DND-41 (cell line): ENCODE measurements around the gene ANKRD45.

Experiments used
- ATAC-seq: fragments of 200-7000 bp; cut with Tn5 transposase; 3 replicates; pipeline ENCODE4 v1.9.1; 2021; ENCODE audit warnings: low read depth; ENCODE audit not compliant: insufficient read depth
- DNase-seq: peaks from one replicate; pipeline ENCODE4 v3.0.0-alpha.2; 2020
- H2AFZ ChIP-seq: 2 replicates; pipeline ENCODE4 v1.6.0; 2012; ENCODE audit warnings: low read depth, low read length
- H3K27ac ChIP-seq: 2 replicates; pipeline ENCODE4 v1.5.1; 2012; ENCODE audit warnings: low read length, inconsistent platforms
- H3K27me3 ChIP-seq: fragments of 200-600 bp; sonication (generic); 2 replicates; pipeline ENCODE4 v1.6.0; 2012; ENCODE audit warnings: low read length, mild to moderate bottlenecking, inconsistent platforms; ENCODE audit not compliant: insufficient read depth, poor library complexity
- H3K36me3 ChIP-seq: 2 replicates; pipeline ENCODE4 v1.5.1; 2012; ENCODE audit warnings: low read length, inconsistent platforms; ENCODE audit not compliant: insufficient read depth
- H3K4me1 ChIP-seq: 2 replicates; pipeline ENCODE4 v1.5.1; 2012; ENCODE audit warnings: mild to moderate bottlenecking, low read length; ENCODE audit not compliant: insufficient read depth
- H3K4me2 ChIP-seq: 2 replicates; pipeline ENCODE4 v1.6.0; 2012; ENCODE audit warnings: mild to moderate bottlenecking, moderate library complexity, low read length, inconsistent platforms; ENCODE audit not compliant: insufficient read depth
- H3K4me3 ChIP-seq, 2 experiments: fragments of 200-600 bp in 1 of 2; shearing (Covaris generic) in 1 of 2; 2 replicates each; pipeline ENCODE4 v1.5.1; 2012 to 2016; ENCODE audit warnings: inconsistent platforms in 2 of 2, low read length in 2 of 2, mild to moderate bottlenecking in 2 of 2, low read depth in 1 of 2, moderate library complexity in 1 of 2
- H3K79me2 ChIP-seq: 2 replicates; pipeline ENCODE4 v1.6.0; 2012; ENCODE audit warnings: low read length, inconsistent platforms; ENCODE audit not compliant: insufficient read depth
- H3K9ac ChIP-seq: 2 replicates; pipeline ENCODE4 v1.6.0; 2012; ENCODE audit warnings: low read depth, mild to moderate bottlenecking, inconsistent platforms, low read length, moderate library complexity
- H3K9me3 ChIP-seq: 2 replicates; pipeline ENCODE4 v1.5.1; 2012; ENCODE audit warnings: low read length, moderate library complexity, mild to moderate bottlenecking, inconsistent platforms; ENCODE audit not compliant: insufficient read depth, severe bottlenecking
- H4K20me1 ChIP-seq: 2 replicates; pipeline ENCODE4 v1.6.0; 2012; ENCODE audit warnings: low read length; ENCODE audit not compliant: insufficient read depth
- EZH2 ChIP-seq: IDR thresholded peaks from 3 replicates; pipeline ENCODE4 v1.6.1; 2012; ENCODE audit warnings: borderline replicate concordance, low read depth, mild to moderate bottlenecking, moderate library complexity, low read length, inconsistent platforms; ENCODE audit not compliant: severe bottlenecking
- TF ChIP-seq, protein P1 (sequence below): IDR thresholded peaks from 2 replicates; pipeline ENCODE4 v1.5.1; 2012; ENCODE audit warnings: borderline replicate concordance, low read length, moderate library complexity, mild to moderate bottlenecking; ENCODE audit not compliant: poor library complexity, severe bottlenecking; ENCODE audit errors: extremely low read depth

Gene ANKRD45

DNA sequence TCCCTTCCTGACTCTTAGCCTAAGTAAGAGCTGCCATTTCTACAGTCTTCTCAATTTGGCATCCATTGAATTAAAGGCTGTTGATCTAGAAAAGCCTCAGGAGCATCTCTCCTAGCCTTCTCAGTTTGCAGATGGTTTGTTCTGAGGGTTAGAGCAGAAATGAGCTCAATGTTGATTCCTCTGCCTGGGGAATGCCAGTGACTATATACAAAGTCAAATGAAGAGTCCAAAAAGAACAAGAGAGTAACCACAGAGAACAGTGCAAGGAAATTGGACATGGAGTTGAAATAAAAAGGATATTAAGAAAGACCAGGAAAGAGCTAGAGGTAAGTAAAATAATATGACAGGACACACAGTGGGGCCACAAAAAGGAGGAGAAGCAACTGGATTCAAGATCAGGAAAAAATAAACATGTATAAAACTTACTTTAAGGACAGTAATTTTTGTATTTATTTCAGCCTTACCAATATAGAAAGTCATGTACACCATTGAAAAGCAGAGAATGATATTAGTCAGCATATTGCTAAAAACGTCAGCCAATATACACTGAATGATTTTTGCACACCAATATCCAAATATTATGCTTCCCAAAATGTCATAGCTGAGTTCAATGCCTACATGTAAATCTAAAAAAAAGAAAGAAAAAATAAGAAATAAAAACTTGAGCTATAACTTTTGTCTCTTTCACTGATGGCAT is 88.1 kb downstream of the ANKRD45 start:
- Histone ChIP-seq H3K4me1 (no peaks in the 10 kb centered on the region), H3K4me3 (no peak overlapping the region), H3K36me3 (no peaks in the 10 kb centered on the region), H3K4me2 (no peak overlapping the region), H4K20me1 (no peaks in the 10 kb centered on the region), H3K79me2 (no peaks in the 10 kb centered on the region), H3K27me3 (peaks cover 3% of the 10 kb centered on the region), H2AFZ (no peak overlapping the region), H3K9ac (no peak overlapping the region), H3K9me3 (no peaks in the 10 kb centered on the region), H3K27ac (no peak overlapping the region)
- DNase-seq (no peak), ATAC-seq (no peak)
- no peak for TF ChIP-seq EZH2
- TF ChIP-seq, protein P1, sequence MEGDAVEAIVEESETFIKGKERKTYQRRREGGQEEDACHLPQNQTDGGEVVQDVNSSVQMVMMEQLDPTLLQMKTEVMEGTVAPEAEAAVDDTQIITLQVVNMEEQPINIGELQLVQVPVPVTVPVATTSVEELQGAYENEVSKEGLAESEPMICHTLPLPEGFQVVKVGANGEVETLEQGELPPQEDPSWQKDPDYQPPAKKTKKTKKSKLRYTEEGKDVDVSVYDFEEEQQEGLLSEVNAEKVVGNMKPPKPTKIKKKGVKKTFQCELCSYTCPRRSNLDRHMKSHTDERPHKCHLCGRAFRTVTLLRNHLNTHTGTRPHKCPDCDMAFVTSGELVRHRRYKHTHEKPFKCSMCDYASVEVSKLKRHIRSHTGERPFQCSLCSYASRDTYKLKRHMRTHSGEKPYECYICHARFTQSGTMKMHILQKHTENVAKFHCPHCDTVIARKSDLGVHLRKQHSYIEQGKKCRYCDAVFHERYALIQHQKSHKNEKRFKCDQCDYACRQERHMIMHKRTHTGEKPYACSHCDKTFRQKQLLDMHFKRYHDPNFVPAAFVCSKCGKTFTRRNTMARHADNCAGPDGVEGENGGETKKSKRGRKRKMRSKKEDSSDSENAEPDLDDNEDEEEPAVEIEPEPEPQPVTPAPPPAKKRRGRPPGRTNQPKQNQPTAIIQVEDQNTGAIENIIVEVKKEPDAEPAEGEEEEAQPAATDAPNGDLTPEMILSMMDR = no peak

DNA sequence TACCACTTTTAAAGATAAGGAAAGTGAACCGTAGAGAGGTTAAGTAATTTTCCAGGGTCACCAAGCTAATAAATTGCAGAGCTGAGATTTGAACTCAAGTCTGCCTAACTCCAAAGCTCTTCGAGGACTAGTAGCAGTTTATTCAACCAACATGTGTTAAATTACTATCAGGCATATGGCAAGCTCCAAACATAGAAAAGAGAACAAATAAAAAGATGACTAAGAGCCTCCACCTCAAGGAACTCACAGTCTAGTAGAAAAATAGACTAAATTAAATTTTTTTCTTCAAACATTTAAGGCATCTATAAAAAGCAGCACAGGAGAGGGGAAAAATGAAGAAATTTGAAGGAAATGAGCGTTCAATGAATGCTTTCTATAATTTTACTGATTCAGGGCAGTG is 89.0 kb downstream of the ANKRD45 start:
- H3K27me3 ChIP-seq = peaks cover 3% of the 10 kb centered on the region
- H3K9me3 ChIP-seq = no peaks in the 10 kb centered on the region
- H3K27ac ChIP-seq = no peak overlapping the region
- no peaks in the 10 kb centered on the region for H3K36me3 ChIP-seq
- H3K79me2 ChIP-seq = no peaks in the 10 kb centered on the region
- H3K4me3 ChIP-seq = no peak overlapping the region
- H3K4me1 ChIP-seq = no peaks in the 10 kb centered on the region
- no peaks in the 10 kb centered on the region for H4K20me1 ChIP-seq
- ATAC-seq (no peak), DNase-seq (no peak)
- H2AFZ ChIP-seq = no peak overlapping the region
- H3K9ac ChIP-seq = no peak overlapping the region
- no peak for TF ChIP-seq EZH2
- TF ChIP-seq, protein P1 = no peak
- H3K4me2 ChIP-seq = no peak overlapping the region

DNA sequence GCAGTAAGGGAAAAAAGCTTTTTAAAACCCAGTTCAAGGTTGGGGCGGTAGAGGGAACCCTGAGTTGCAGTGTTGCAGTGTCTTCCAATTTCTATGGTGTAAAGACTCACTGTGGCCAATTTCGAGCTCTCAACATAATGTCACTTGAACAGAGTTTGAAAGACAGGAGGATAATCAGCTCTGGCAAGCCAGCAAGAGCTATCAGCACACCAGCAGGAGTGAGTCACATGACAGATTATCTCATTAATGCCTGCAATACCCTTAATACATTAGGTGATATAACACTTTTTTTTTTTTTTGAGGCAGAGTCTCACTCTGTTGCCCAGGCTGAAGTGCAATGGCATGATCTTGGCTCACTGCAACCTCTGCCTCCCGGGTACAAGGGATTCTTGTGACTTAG is 89.6 kb downstream of the ANKRD45 start:
- no peaks in the 10 kb centered on the region for H3K79me2 ChIP-seq
- peaks cover 3% of the 10 kb centered on the region for H3K27me3 ChIP-seq
- no peak overlapping the region for H3K27ac ChIP-seq
- H3K36me3 ChIP-seq = no peaks in the 10 kb centered on the region
- DNase-seq (no peak), ATAC-seq (no peak)
- no peak overlapping the region for H3K9ac ChIP-seq
- no peak overlapping the region for H3K4me3 ChIP-seq
- no peaks in the 10 kb centered on the region for H3K4me1 ChIP-seq
- H3K4me2 ChIP-seq = no peak overlapping the region
- H2AFZ ChIP-seq = no peak overlapping the region
- no peaks in the 10 kb centered on the region for H3K9me3 ChIP-seq
- TF ChIP-seq, protein P1 = no peak
- no peak for TF ChIP-seq EZH2
- H4K20me1 ChIP-seq = no peaks in the 10 kb centered on the region

DNA sequence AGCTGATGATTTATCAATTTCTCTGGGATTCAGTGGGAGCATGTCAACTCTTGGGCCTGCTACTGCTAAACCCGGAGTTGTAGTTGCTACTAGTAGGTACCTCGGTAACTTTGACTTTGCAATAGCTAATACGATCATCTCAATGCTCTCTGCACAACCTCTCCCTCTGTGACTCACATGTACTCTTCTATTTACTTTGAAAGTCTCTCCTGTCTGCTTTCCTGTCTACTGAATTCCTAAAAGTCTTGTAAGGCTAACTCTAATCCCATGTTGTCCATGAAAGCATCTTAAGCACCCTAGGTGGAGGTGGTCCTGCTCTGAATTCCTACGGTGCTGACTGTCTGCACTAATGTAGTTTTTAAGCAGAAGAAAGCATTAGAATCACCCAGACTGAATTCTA is 96.1 kb downstream of the ANKRD45 start:
- no peaks in the 10 kb centered on the region for H3K79me2 ChIP-seq
- H3K4me1 ChIP-seq = peaks cover 15% of the 10 kb centered on the region
- H3K4me3 ChIP-seq = no peak overlapping the region
- no peaks in the 10 kb centered on the region for H4K20me1 ChIP-seq
- ATAC-seq = no peak
- no peak overlapping the region for H2AFZ ChIP-seq
- no peak overlapping the region for H3K27ac ChIP-seq
- H3K27me3 ChIP-seq = no peaks in the 10 kb centered on the region
- H3K9ac ChIP-seq = no peak overlapping the region
- TF ChIP-seq, protein P1 = no peak
- TF ChIP-seq EZH2 = no peak
- no peaks in the 10 kb centered on the region for H3K9me3 ChIP-seq
- no peaks in the 10 kb centered on the region for H3K36me3 ChIP-seq
- H3K4me2 ChIP-seq = no peak overlapping the region
- DNase-seq = no peak
